GM21737 (cell line): ENCODE data around the gene MYOZ3.

Experiments used
- ATAC-seq: cut with Tn5 transposase; IDR thresholded peaks from one replicate; pipeline ENCODE4 v1.9.1; 2021; ENCODE audit warnings: mild to moderate bottlenecking, moderate library complexity; ENCODE audit not compliant: unreplicated experiment

Gene MYOZ3

GRCh38 chr5:150690760-150691159, 29.7 kb downstream of the MYOZ3 start:
- no peak for ATAC-seq

- no peak for ATAC-seq
These were observed 31.2 kb downstream of the MYOZ3 start for GRCh38 chr5:150692276-150692675.

GRCh38 chr5:150694612-150695011, 33.6 kb downstream of the MYOZ3 start:
- ATAC-seq, result no peak

- no peak for ATAC-seq
These were observed 39.2 kb downstream of the MYOZ3 start for GRCh38 chr5:150700246-150700593.

GRCh38 chr5:150700594-150701377, 39.7 kb downstream of the MYOZ3 start, which contains the start of gene RBM22:
TSS of gene RBM22 (minus strand) at chr5:150701062. CDS start at chr5:150700985, 77 bp downstream.
- peak; percentile 94 for ATAC-seq

- no peak for ATAC-seq
These were observed 42.7 kb downstream of the MYOZ3 start for GRCh38 chr5:150703762-150704161.

GRCh38 chr5:150706776-150707390, 45.8 kb downstream of the MYOZ3 start:
- ATAC-seq, result no peak

GRCh38 chr5:150710165-150710564, 49.1 kb downstream of the MYOZ3 start:
- no peak for ATAC-seq

GRCh38 chr5:150723845-150724244, 62.8 kb downstream of the MYOZ3 start:
- no peak for ATAC-seq
